GM23338 (cell line): ENCODE data around the gene LEP. TPM values are rescaled to one million over a fixed set of nuclear protein-coding genes. Genes with fewer than 3 reads are reported as not detected.

ENCODE experiments used
- ATAC-seq: fragments of 200-7000 bp; cut with Tn5 transposase; 3 replicates; pipeline ENCODE4 v1.9.1; 2020
- DNase-seq: peaks from one replicate; pipeline ENCODE4 v3.0.0-alpha.2; 2015; ENCODE audit warnings: low spot score
- H2AFZ ChIP-seq: fragments of 200-600 bp; sonication (generic); 2 replicates; pipeline ENCODE4 v1.8.0; 2016; ENCODE audit warnings: antibody characterized with exemption, mild to moderate bottlenecking, moderate library complexity
- H3F3A ChIP-seq: fragments of 200-600 bp; sonication (generic); replicated peaks from 2 replicates; pipeline ENCODE4 v1.8.0; 2017; ENCODE audit warnings: antibody characterized with exemption, mixed run types, low read depth
- H3K27ac ChIP-seq: fragments of 200-600 bp; sonication (generic); 2 replicates; pipeline ENCODE4 v1.6.1; 2016; ENCODE audit warnings: low read depth
- H3K27me3 ChIP-seq: fragments of 200-600 bp; sonication (generic); 2 replicates; pipeline ENCODE4 v1.8.0; 2016; ENCODE audit warnings: mild to moderate bottlenecking, mixed run types, moderate library complexity; ENCODE audit not compliant: insufficient read depth
- H3K36me3 ChIP-seq: fragments of 200-600 bp; sonication (generic); 2 replicates; pipeline ENCODE4 v1.8.0; 2016; ENCODE audit warnings: mild to moderate bottlenecking; ENCODE audit not compliant: insufficient read depth
- H3K4me1 ChIP-seq: fragments of 200-600 bp; sonication (generic); 2 replicates; pipeline ENCODE4 v1.8.0; 2016; ENCODE audit warnings: mild to moderate bottlenecking, moderate library complexity; ENCODE audit not compliant: insufficient read depth
- H3K4me2 ChIP-seq: fragments of 200-600 bp; sonication (generic); 2 replicates; pipeline ENCODE4 v1.7.1; 2017; ENCODE audit warnings: mixed run types
- H3K4me3 ChIP-seq: fragments of 200-600 bp; sonication (generic); 2 replicates; pipeline ENCODE4 v1.6.1; 2016; ENCODE audit warnings: mixed run types
- H3K79me2 ChIP-seq: fragments of 200-600 bp; sonication (generic); replicated peaks from 2 replicates; pipeline ENCODE4 v1.8.0; 2017; ENCODE audit warnings: mild to moderate bottlenecking; ENCODE audit not compliant: insufficient read depth
- H3K9me2 ChIP-seq: fragments of 200-600 bp; sonication (generic); 2 replicates; pipeline ENCODE4 v1.8.0; 2017; ENCODE audit not compliant: insufficient read depth
- H4K20me1 ChIP-seq: fragments of 200-600 bp; sonication (generic); replicated peaks from 2 replicates; pipeline ENCODE4 v1.8.0; 2017; ENCODE audit warnings: mild to moderate bottlenecking; ENCODE audit not compliant: insufficient read depth
- H3K27ac Mint-ChIP-seq: 2 replicates; pipeline ENCODE4 v1.8.0; 2020; ENCODE audit warnings: inconsistent platforms, mild to moderate bottlenecking, moderate library complexity, mixed read lengths
- H3K27me3 Mint-ChIP-seq: 3 replicates; pipeline ENCODE4 v1.8.0; 2022; ENCODE audit warnings: low read depth, mild to moderate bottlenecking, moderate library complexity, mixed read lengths, inconsistent platforms; ENCODE audit not compliant: insufficient read depth, poor library complexity
- H3K36me3 Mint-ChIP-seq: 3 replicates; pipeline ENCODE4 v1.8.0; 2021; ENCODE audit warnings: low read depth, mild to moderate bottlenecking, inconsistent platforms, moderate library complexity, mixed read lengths
- H3K4me1 Mint-ChIP-seq: 3 replicates; pipeline ENCODE4 v1.8.0; 2020; ENCODE audit warnings: mild to moderate bottlenecking, inconsistent platforms, mixed read lengths
- H3K4me3 Mint-ChIP-seq: 3 replicates; pipeline ENCODE4 v1.8.0; 2021; ENCODE audit warnings: moderate library complexity, mild to moderate bottlenecking, inconsistent platforms, mixed read lengths
- H3K9me3 Mint-ChIP-seq: 3 replicates; pipeline ENCODE4 v1.8.0; 2020; ENCODE audit warnings: moderate library complexity, mild to moderate bottlenecking, inconsistent platforms, mixed read lengths
- CREB1 ChIP-seq: fragments of 250-450 bp; sonication (Bioruptor Pico); IDR thresholded peaks from 2 replicates; pipeline ENCODE4 v1.5.0; 2020; ENCODE audit warnings: low read depth, mild to moderate bottlenecking, moderate library complexity
- ETS1 ChIP-seq: IDR thresholded peaks from 2 replicates; pipeline ENCODE4 v1.6.1; 2016; ENCODE audit warnings: antibody characterized with exemption
- EZH2 ChIP-seq: fragments of 200-600 bp; sonication (generic); IDR thresholded peaks from one replicate; pipeline ENCODE4 v1.8.0; 2017; ENCODE audit warnings: antibody characterized with exemption, mild to moderate bottlenecking, low read depth; ENCODE audit not compliant: unreplicated experiment
- EZH2phosphoT487 ChIP-seq: fragments of 200-600 bp; sonication (generic); IDR thresholded peaks from one replicate; pipeline ENCODE4 v1.8.1; 2018; ENCODE audit warnings: antibody characterized with exemption; ENCODE audit not compliant: unreplicated experiment
- POLR2AphosphoS5 ChIP-seq: IDR thresholded peaks from 2 replicates; pipeline ENCODE4 v1.6.1; 2016; ENCODE audit warnings: antibody characterized with exemption, low read depth
- STAT1 ChIP-seq: IDR thresholded peaks from one replicate; pipeline ENCODE4 v1.6.1; 2016; ENCODE audit warnings: antibody characterized with exemption; ENCODE audit not compliant: unreplicated experiment
- ZNF462 ChIP-seq: fragments of 250-450 bp; sonication (Bioruptor Pico); IDR thresholded peaks from 2 replicates; pipeline ENCODE4 v1.5.0; 2020; ENCODE audit warnings: mild to moderate bottlenecking, moderate library complexity
- polyA plus RNA-seq: library from polyadenylated mRNA; unstranded; fragments of >200 nt; fragmentation: Nextera tagmentation; extraction: Ambion mirVana; gene quantifications from 2 replicates; pipeline ENCODE4 v1.2.1, GENCODE V29; 2016
- total RNA-seq: library from RNA; depleted of rRNA; stranded (reverse); fragments of >200 nt; shearing (Covaris generic); gene quantifications from 2 replicates; pipeline ENCODE4 v1.2.3, GENCODE V29; 2014

Gene LEP
- total and polyA plus RNA-seq, 2 experiments from 2014 or later = not detected

- no peak for TF ChIP-seq CREB1 (CRISPR knock-in tag)
- no peak for TF ChIP-seq ZNF462
- no peak for TF ChIP-seq EZH2
- H3K27me3 ChIP-seq = peaks cover 45% of the 10 kb centered on the region
Measured at GRCh38 chr7:128206747-128207500, 34.2 kb upstream of the LEP start.

GRCh38 chr7:128207609-128208008 is 33.5 kb upstream of the LEP start:
- Histone ChIP-seq H4K20me1 (no peaks in the 10 kb centered on the region), H3K4me3 (no peak overlapping the region), H3K79me2 (no peaks in the 10 kb centered on the region), H3K27me3 (peaks cover 38% of the 10 kb centered on the region), H3K4me1 (peaks cover 8% of the 10 kb centered on the region), H3F3A (no peaks in the 10 kb centered on the region), H3K36me3 (no peaks in the 10 kb centered on the region), H2AFZ (no peak overlapping the region), H3K9me2 (no peaks in the 10 kb centered on the region), H3K4me2 (no peak overlapping the region), H3K27ac (no peak overlapping the region)
- Mint-ChIP-seq H3K4me1 (peaks cover 28% of the 10 kb centered on the region), H3K9me3 (no peaks in the 10 kb centered on the region; the same call in 2 of the 3 replicates), H3K4me3 (no peak overlapping the region), H3K27ac (no peak overlapping the region), H3K36me3 (no peaks in the 10 kb centered on the region; the same call in 2 of the 3 replicates), H3K27me3 (peaks cover 32% of the 10 kb centered on the region)
- TF ChIP-seq EZH2phosphoT487 (no peak), POLR2AphosphoS5 (no peak), STAT1 (no peak), ETS1 (no peak)
- DNase-seq (no peak), ATAC-seq (no peak)

More at GRCh38 chr7:128206747-128207500, 34.2 kb upstream of the LEP start:
- Mint-ChIP-seq H3K4me3 (no peak overlapping the region), H3K4me1 (peaks cover 25% of the 10 kb centered on the region), H3K27ac (no peak overlapping the region), H3K36me3 (no peaks in the 10 kb centered on the region; the same call in 2 of the 3 replicates), H3K27me3 (peaks cover 34% of the 10 kb centered on the region), H3K9me3 (no peaks in the 10 kb centered on the region; the same call in 2 of the 3 replicates)
- ATAC-seq (no peak), DNase-seq (no peak)
- peaks cover 14% of the 10 kb centered on the region for H3K4me1 ChIP-seq
- no peak overlapping the region for H2AFZ ChIP-seq
- no peak overlapping the region for H3K27ac ChIP-seq
- no peaks in the 10 kb centered on the region for H3K79me2 ChIP-seq
- H3K9me2 ChIP-seq = no peaks in the 10 kb centered on the region
- no peaks in the 10 kb centered on the region for H3K36me3 ChIP-seq
- H3F3A ChIP-seq = no peaks in the 10 kb centered on the region
- H3K4me2 ChIP-seq = no peak overlapping the region
- no peak overlapping the region for H3K4me3 ChIP-seq
- H4K20me1 ChIP-seq = no peaks in the 10 kb centered on the region
